MM.1S (cell line): ENCODE results near the gene HS6ST3.

ENCODE experiments used
- EZH2 ChIP-seq: fragments of 300-600 bp; sonication (generic); optimal IDR thresholded peaks from 2 replicates; pipeline ENCODE3; 2017; ENCODE audit warnings: low read depth, mild to moderate bottlenecking, antibody characterized with exemption, low read length, mixed read lengths
- EZH2phosphoT487 ChIP-seq: fragments of 300-600 bp; sonication (generic); IDR thresholded peaks from 2 replicates; pipeline ENCODE4 v1.6.1; 2018; ENCODE audit warnings: antibody characterized with exemption, low read length
- TF ChIP-seq, protein P1 (sequence below): fragments of 300-600 bp; sonication (generic); IDR thresholded peaks from 2 replicates; pipeline ENCODE4 v1.5.1; 2016; ENCODE audit warnings: antibody characterized with exemption, low read length, mixed read lengths

DNA sequence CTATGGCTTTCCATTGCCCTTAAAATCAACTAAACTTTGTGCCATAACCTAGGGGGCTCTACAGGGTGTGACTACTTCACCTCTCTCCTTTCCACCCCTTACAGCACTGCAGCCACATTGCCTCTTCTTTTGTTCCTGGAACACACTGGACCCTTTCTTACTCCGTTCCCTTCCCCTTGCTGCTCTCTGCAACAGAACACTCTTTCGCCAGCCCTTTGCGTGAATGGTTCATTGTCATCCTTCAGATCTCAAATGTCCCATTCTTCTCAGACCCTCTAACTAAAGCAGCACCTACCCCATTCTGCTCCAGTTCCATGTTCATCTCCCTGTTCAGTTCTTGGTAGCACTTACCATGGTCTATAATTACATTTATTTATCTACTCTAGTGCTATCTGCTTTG is 696.1 kb downstream of the HS6ST3 start:
- TF ChIP-seq EZH2 (no peak), EZH2phosphoT487 (no peak)
- TF ChIP-seq, protein P1, sequence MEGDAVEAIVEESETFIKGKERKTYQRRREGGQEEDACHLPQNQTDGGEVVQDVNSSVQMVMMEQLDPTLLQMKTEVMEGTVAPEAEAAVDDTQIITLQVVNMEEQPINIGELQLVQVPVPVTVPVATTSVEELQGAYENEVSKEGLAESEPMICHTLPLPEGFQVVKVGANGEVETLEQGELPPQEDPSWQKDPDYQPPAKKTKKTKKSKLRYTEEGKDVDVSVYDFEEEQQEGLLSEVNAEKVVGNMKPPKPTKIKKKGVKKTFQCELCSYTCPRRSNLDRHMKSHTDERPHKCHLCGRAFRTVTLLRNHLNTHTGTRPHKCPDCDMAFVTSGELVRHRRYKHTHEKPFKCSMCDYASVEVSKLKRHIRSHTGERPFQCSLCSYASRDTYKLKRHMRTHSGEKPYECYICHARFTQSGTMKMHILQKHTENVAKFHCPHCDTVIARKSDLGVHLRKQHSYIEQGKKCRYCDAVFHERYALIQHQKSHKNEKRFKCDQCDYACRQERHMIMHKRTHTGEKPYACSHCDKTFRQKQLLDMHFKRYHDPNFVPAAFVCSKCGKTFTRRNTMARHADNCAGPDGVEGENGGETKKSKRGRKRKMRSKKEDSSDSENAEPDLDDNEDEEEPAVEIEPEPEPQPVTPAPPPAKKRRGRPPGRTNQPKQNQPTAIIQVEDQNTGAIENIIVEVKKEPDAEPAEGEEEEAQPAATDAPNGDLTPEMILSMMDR, result no peak
